Smooth muscle cell (in vitro differentiated cells): ENCODE measurements around the gene OS9. TPM values are rescaled to one million over a fixed set of nuclear protein-coding genes. Genes with fewer than 3 reads are reported as not detected.
A peak's percentile ranks its signal among the peaks of the same experiment; 100 is the strongest.

Experiments used
- DNase-seq: peaks from one replicate; lab custom pipeline; 2025; ENCODE audit not compliant: unreplicated experiment; lab: John Stamatoyannopoulos, UW
- H2AFZ ChIP-seq: fragments of 200-600 bp; sonication (generic); 2 replicates; pipeline ENCODE4 v1.6.0; 2016; ENCODE audit warnings: antibody characterized with exemption, low read depth, mild to moderate bottlenecking
- H3F3A ChIP-seq: fragments of 200-600 bp; sonication (generic); 2 replicates; pipeline ENCODE4 v1.6.0; 2017; ENCODE audit warnings: antibody characterized with exemption, low read depth
- H3K27ac ChIP-seq: fragments of 200-600 bp; sonication (generic); 2 replicates; pipeline ENCODE4 v1.5.1; 2016; ENCODE audit warnings: low read depth, mild to moderate bottlenecking
- H3K27me3 ChIP-seq: fragments of 200-600 bp; sonication (generic); 2 replicates; pipeline ENCODE4 v1.6.1; 2016; ENCODE audit warnings: low read depth, mild to moderate bottlenecking
- H3K36me3 ChIP-seq: fragments of 200-600 bp; sonication (generic); 2 replicates; pipeline ENCODE4 v1.5.1; 2016; ENCODE audit warnings: low read depth
- H3K4me1 ChIP-seq: fragments of 200-600 bp; sonication (generic); 2 replicates; pipeline ENCODE4 v1.5.1; 2016; ENCODE audit warnings: low read depth
- H3K4me2 ChIP-seq: fragments of 200-600 bp; sonication (generic); 2 replicates; pipeline ENCODE4 v1.6.0; 2016; ENCODE audit warnings: mild to moderate bottlenecking
- H3K4me3 ChIP-seq: fragments of 200-600 bp; sonication (generic); 2 replicates; pipeline ENCODE4 v1.5.1; 2016; ENCODE audit warnings: mild to moderate bottlenecking
- H3K79me2 ChIP-seq: fragments of 200-600 bp; sonication (generic); 2 replicates; pipeline ENCODE4 v1.6.0; 2016; ENCODE audit warnings: low read depth, mild to moderate bottlenecking
- H3K9ac ChIP-seq: fragments of 200-600 bp; sonication (generic); 2 replicates; pipeline ENCODE4 v1.6.0; 2016; ENCODE audit warnings: low read depth
- H3K9me3 ChIP-seq: fragments of 200-600 bp; sonication (generic); replicated peaks from 2 replicates; pipeline ENCODE4 v1.5.1; 2016; ENCODE audit warnings: low read depth
- H4K20me1 ChIP-seq: fragments of 200-600 bp; sonication (generic); 2 replicates; pipeline ENCODE4 v1.6.0; 2016; ENCODE audit warnings: low read depth
- WGBS: methylation state at CpG from one replicate; pipeline ENCODE4 v1.1.7; 2016; ENCODE audit warnings: low lambda C conversion rate; 5-methylcytosine and 5-hydroxymethylcytosine counted together
- polyA plus RNA-seq: library from polyadenylated mRNA; unstranded; fragments of >200 nt; fragmentation: Nextera tagmentation; extraction: Ambion mirVana; gene quantifications from 2 replicates; pipeline ENCODE4 v1.2.1, GENCODE V29; 2016
- total RNA-seq: library from RNA; depleted of rRNA; stranded (reverse); fragments of >200 nt; gene quantifications from 2 replicates; pipeline ENCODE4 v1.2.3, GENCODE V29; 2014
- TF ChIP-seq, protein P1 (sequence below): fragments of 200-600 bp; sonication (generic); IDR thresholded peaks from 2 replicates; pipeline ENCODE4 v1.5.1; 2017; ENCODE audit warnings: borderline replicate concordance, mild to moderate bottlenecking, antibody characterized with exemption; ENCODE audit not compliant: insufficient read depth, poor library complexity, severe bottlenecking

OS9 gene
- total and polyA plus RNA-seq, 2 experiments from 2014 or later: 179 to 236 TPM

DNA sequence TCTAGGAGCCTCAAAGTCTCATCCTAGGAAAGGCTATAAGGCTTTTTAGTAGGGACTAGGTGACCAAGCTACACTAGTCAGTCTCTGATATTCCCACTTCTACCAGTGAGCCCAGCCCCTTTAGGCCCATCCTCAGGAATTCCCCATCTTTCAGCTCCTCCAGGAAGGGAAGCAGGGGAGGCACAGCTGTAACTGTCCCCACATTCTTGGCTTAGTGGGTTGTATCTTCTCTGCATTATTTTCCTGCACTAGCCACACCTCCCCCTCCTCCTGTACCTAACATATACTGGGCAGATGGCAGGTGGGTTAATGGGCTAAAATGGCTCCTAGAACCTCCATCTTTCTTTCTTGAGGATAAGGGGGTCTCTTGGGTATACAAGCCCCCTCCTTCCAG lies 73.4 kb downstream of the OS9 start:
- Histone ChIP-seq H3K27me3 (peaks cover 61% of the 10 kb centered on the region), H3K9ac (no peak overlapping the region)

DNA sequence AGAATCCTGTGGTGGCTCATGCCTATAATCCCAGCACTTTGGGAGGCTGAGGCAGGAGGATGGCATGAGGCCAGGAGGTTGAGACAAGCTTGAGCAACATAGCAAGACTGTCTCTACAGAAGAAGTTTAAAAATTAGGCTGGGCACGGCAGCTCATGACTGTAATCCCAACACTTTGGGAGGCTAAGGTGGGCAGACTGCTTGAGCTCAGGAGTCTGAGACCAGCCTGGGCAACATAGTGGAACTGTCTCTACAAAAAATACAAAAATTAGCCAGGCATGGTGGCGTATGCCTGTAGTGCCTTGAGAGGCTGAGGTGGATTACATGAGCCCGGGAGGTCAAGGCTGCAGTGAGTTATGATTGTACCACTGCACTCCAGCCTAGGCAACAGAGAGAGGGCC lies 73.9 kb downstream of the OS9 start:
- Histone ChIP-seq H3K27me3 (peaks cover 55% of the 10 kb centered on the region), H3K4me1 (peaks cover 26% of the 10 kb centered on the region), H3K4me2 (no peak overlapping the region), H3K27ac (no peak overlapping the region), H3K4me3 (no peak overlapping the region), H4K20me1 (no peaks in the 10 kb centered on the region), H3F3A (no peaks in the 10 kb centered on the region), H3K9me3 (no peaks in the 10 kb centered on the region), H3K79me2 (no peaks in the 10 kb centered on the region), H3K36me3 (no peaks in the 10 kb centered on the region), H2AFZ (no peak overlapping the region), H3K9ac (no peak overlapping the region)
- TF ChIP-seq, protein P1, sequence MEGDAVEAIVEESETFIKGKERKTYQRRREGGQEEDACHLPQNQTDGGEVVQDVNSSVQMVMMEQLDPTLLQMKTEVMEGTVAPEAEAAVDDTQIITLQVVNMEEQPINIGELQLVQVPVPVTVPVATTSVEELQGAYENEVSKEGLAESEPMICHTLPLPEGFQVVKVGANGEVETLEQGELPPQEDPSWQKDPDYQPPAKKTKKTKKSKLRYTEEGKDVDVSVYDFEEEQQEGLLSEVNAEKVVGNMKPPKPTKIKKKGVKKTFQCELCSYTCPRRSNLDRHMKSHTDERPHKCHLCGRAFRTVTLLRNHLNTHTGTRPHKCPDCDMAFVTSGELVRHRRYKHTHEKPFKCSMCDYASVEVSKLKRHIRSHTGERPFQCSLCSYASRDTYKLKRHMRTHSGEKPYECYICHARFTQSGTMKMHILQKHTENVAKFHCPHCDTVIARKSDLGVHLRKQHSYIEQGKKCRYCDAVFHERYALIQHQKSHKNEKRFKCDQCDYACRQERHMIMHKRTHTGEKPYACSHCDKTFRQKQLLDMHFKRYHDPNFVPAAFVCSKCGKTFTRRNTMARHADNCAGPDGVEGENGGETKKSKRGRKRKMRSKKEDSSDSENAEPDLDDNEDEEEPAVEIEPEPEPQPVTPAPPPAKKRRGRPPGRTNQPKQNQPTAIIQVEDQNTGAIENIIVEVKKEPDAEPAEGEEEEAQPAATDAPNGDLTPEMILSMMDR: no peak
- DNase-seq: no peak
- WGBS: 100% methylated on average over 3 of the region's 3 CpGs

More for the DNA sequence above, 73.4 kb downstream of the OS9 start:
- Histone ChIP-seq H3K4me3 (no peak overlapping the region), H3K9me3 (no peaks in the 10 kb centered on the region), H3K4me2 (peak overlapping the region; percentile 84), H3K27ac (no peak overlapping the region), H3K79me2 (no peaks in the 10 kb centered on the region), H3F3A (no peaks in the 10 kb centered on the region), H4K20me1 (no peaks in the 10 kb centered on the region), H2AFZ (no peak overlapping the region), H3K4me1 (peaks cover 26% of the 10 kb centered on the region), H3K36me3 (no peaks in the 10 kb centered on the region)
- TF ChIP-seq, protein P1: no peak
- no peak for DNase-seq

DNA sequence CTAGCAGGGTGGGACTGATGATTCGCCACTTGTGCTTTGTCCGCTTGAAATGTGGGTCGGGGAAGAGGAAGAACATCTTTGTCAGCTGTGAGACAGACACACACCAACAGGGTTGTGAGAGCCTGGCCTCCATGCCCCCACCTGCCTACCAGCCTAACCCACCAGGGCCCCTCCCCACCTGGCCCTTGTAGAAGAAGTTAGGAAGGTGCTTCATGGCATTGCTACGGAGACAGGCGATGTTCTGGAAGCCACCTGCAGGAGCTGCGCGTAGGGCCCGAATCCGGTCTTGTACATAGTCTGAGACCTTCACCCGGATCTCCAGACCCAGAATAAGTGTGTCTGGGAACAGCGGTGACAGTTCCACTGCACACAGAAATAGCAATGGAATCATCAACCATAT lies 75.7 kb downstream of the OS9 start:
- Histone ChIP-seq H3K79me2 (no peaks in the 10 kb centered on the region), H3K4me1 (peaks cover 26% of the 10 kb centered on the region), H3K4me3 (no peak overlapping the region), H2AFZ (no peak overlapping the region), H3K27ac (no peak overlapping the region), H3K36me3 (no peaks in the 10 kb centered on the region), H3K4me2 (no peak overlapping the region), H4K20me1 (no peaks in the 10 kb centered on the region), H3F3A (no peaks in the 10 kb centered on the region), H3K27me3 (peaks cover 38% of the 10 kb centered on the region), H3K9ac (no peak overlapping the region), H3K9me3 (no peaks in the 10 kb centered on the region)
- TF ChIP-seq, protein P1: no peak
- DNase-seq: no peak
- WGBS: 97% methylated on average over 11 of the region's 11 CpGs

DNA sequence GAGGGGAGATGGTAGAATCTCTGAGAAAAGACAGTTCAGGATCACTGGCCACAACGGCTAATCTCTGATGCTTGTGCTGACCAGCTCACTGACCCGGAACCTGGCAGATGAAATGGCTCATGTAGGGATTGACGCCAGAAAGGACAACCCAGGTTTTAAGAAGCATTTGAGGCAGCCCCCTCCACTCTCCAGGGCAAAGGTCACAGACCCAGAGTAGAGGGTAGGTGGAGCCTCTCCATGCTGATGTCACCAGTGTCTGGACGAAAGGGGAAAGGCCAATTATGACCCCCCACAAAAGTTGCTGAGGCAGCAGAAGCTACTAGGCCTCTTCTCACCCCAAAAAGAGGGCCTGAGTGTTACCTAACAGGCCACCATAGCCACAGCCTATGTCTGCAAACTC lies 76.8 kb downstream of the OS9 start:
- DNase-seq: no peak
- peaks cover 27% of the 10 kb centered on the region for H3K27me3 ChIP-seq
- H3K9me3 ChIP-seq: no peaks in the 10 kb centered on the region
- H3K4me3 ChIP-seq: no peak overlapping the region
- TF ChIP-seq, protein P1: no peak
- H3K79me2 ChIP-seq: no peaks in the 10 kb centered on the region
- no peak overlapping the region for H2AFZ ChIP-seq
- H3K4me2 ChIP-seq: peak overlapping the region; percentile 94
- WGBS: 92% methylated on average over 4 of the region's 4 CpGs
- no peaks in the 10 kb centered on the region for H3F3A ChIP-seq
- H3K9ac ChIP-seq: no peak overlapping the region
- H4K20me1 ChIP-seq: no peaks in the 10 kb centered on the region
- H3K4me1 ChIP-seq: peaks cover 20% of the 10 kb centered on the region
- H3K27ac ChIP-seq: peak overlapping the region; percentile 95
- no peaks in the 10 kb centered on the region for H3K36me3 ChIP-seq
